Naive thymus-derived CD4-positive, alpha-beta T cell (primary cell): ENCODE data around the gene TERB1. TPM values are rescaled to one million over a fixed set of nuclear protein-coding genes. Genes with fewer than 3 reads are reported as not detected.

Source experiments
- polyA plus RNA-seq, 2 donors: library from polyadenylated mRNA; unstranded; fragments of 300-500 nt; fragmentation: Illumina TruSeq; gene quantifications; one replicate each; pipeline ENCODE4 v1.2.3, GENCODE V29; 2021
- total RNA-seq, 6 experiments: library from RNA in 5 of 6; stranded (reverse) in 5 of 6; gene quantifications; 1 replicate in 5 of 6; 2 replicates in 1 of 6; pipeline ENCODE4 v1.2.3 and lab custom pipeline; 2021 to 2026

TERB1 gene
- total and polyA plus RNA-seq, 7 experiments from 2014 or later = 0.16 to 0.83 (median 0.37) TPM; not detected in 3

Other genes starting within 250 kb of the TERB1 start
- gene CKLF, start 249.0 kb downstream of the TERB1 start, total RNA-seq = 100 to 1,000 TPM in 1 of 5 experiments, 10 to 100 TPM in 4; 24.1 to 160 (median 42.9) TPM
- gene CKLF, start 249.0 kb downstream of the TERB1 start, polyA plus RNA-seq = 100 to 1,000 TPM in 1 of 2 donors, 10 to 100 TPM in 1; 56.4 to 110 TPM
- 10 to 100 TPM in 1 of 5 experiments, 1 to 10 TPM in 4; 1.3 to 23.3 (median 5.2) TPM for gene CMTM1, start 235.1 kb downstream of the TERB1 start, total RNA-seq
- gene CMTM1, start 235.1 kb downstream of the TERB1 start, polyA plus RNA-seq = under 1 TPM; 0.36 to 0.41 TPM
- gene CMTM2, start 222.1 kb downstream of the TERB1 start, total RNA-seq = 1 to 10 TPM in 1 of 5 experiments, under 1 TPM in 2, not detected in 2; 0.58 to 1.8 (median 0.81) TPM
- gene CMTM2, start 222.1 kb downstream of the TERB1 start, polyA plus RNA-seq = not detected
- gene CMTM3, start 196.9 kb downstream of the TERB1 start, total RNA-seq = 100 to 1,000 TPM in 1 of 5 experiments, 10 to 100 TPM in 4; 52.0 to 138 (median 61.4) TPM
- 10 to 100 TPM; 72.5 to 89.8 TPM for gene CMTM3, start 196.9 kb downstream of the TERB1 start, polyA plus RNA-seq
- 1 to 10 TPM; 1.5 to 2.5 (median 1.8) TPM for gene CMTM4, start 104.8 kb downstream of the TERB1 start, total RNA-seq
- under 1 TPM; 0.07 to 0.12 TPM for gene CMTM4, start 104.8 kb downstream of the TERB1 start, polyA plus RNA-seq
- 10 to 100 TPM; 72.3 to 85.7 (median 80.9) TPM for gene DYNC1LI2, start 50.0 kb downstream of the TERB1 start, total RNA-seq
- gene DYNC1LI2, start 50.0 kb downstream of the TERB1 start, polyA plus RNA-seq = 10 to 100 TPM; 23.2 to 25.5 TPM
- gene NAE1, start 29.4 kb upstream of the TERB1 start, total RNA-seq = 10 to 100 TPM; 62.3 to 96.6 (median 90.7) TPM
- 100 to 1,000 TPM; 103 TPM for gene NAE1, start 29.4 kb upstream of the TERB1 start, polyA plus RNA-seq
- gene CA7, start 42.8 kb upstream of the TERB1 start, total RNA-seq = not detected
- not detected for gene CA7, start 42.8 kb upstream of the TERB1 start, polyA plus RNA-seq
- 10 to 100 TPM in 3 of 5 experiments, 1 to 10 TPM in 2; 4.5 to 24.0 (median 15.9) TPM for gene PDP2, start 78.9 kb upstream of the TERB1 start, total RNA-seq
- gene PDP2, start 78.9 kb upstream of the TERB1 start, polyA plus RNA-seq = 1 to 10 TPM; 1.6 to 2.6 TPM
- gene CDH16, start 117.3 kb upstream of the TERB1 start, total RNA-seq = not detected
- gene CDH16, start 117.3 kb upstream of the TERB1 start, polyA plus RNA-seq = not detected
- gene RRAD, start 124.0 kb upstream of the TERB1 start, total RNA-seq = 1 to 10 TPM in 1 of 5 experiments, under 1 TPM in 4; 0.24 to 1.6 (median 0.88) TPM
- gene RRAD, start 124.0 kb upstream of the TERB1 start, polyA plus RNA-seq = not detected
- 100 to 1,000 TPM in 1 of 5 experiments, 10 to 100 TPM in 4; 47.0 to 116 (median 58.5) TPM for gene CIAO2B, start 132.8 kb upstream of the TERB1 start, total RNA-seq
- gene CIAO2B, start 132.8 kb upstream of the TERB1 start, polyA plus RNA-seq = 10 to 100 TPM; 89.0 to 93.4 TPM
- gene CES2, start 133.9 kb upstream of the TERB1 start, total RNA-seq = 10 to 100 TPM; 40.5 to 64.7 (median 55.3) TPM
- gene CES2, start 133.9 kb upstream of the TERB1 start, polyA plus RNA-seq = 10 to 100 TPM; 29.2 to 43.6 TPM
- 10 to 100 TPM in 1 of 5 experiments, under 1 TPM in 3, not detected in 1; 0.32 to 11.5 (median 0.77) TPM for gene CES3, start 159.7 kb upstream of the TERB1 start, total RNA-seq
- not detected for gene CES3, start 159.7 kb upstream of the TERB1 start, polyA plus RNA-seq
- gene CES4A, start 187.0 kb upstream of the TERB1 start, total RNA-seq = 10 to 100 TPM; 17.2 to 53.8 (median 20.8) TPM
- 1 to 10 TPM; 5.1 to 7.6 TPM for gene CES4A, start 187.0 kb upstream of the TERB1 start, polyA plus RNA-seq
- 100 to 1,000 TPM in 1 of 5 experiments, 10 to 100 TPM in 4; 75.4 to 223 (median 94.4) TPM for gene CBFB, start 227.6 kb upstream of the TERB1 start, total RNA-seq
- gene CBFB, start 227.6 kb upstream of the TERB1 start, polyA plus RNA-seq = 10 to 100 TPM; 53.2 to 56.3 TPM